HG02678 (cell line): ENCODE data around the gene RGS7BP.

ENCODE experiments used
- ATAC-seq: cut with Tn5 transposase; IDR thresholded peaks from one replicate; pipeline ENCODE4 v1.9.1; 2021; ENCODE audit warnings: mild to moderate bottlenecking, moderate library complexity; ENCODE audit not compliant: unreplicated experiment

Gene RGS7BP

GRCh38 chr5:64505769-64506566, at the start of gene RGS7BP:
Gene RGS7BP, plus strand, starts transcription at chr5:64506015. Its CDS starts 610 bp downstream, at chr5:64506625.
- no peak for ATAC-seq

GRCh38 chr5:64457846-64458245, 48.0 kb upstream of the RGS7BP start:
- no peak for ATAC-seq

GRCh38 chr5:64458948-64459347, 46.9 kb upstream of the RGS7BP start:
- no peak for ATAC-seq

- no peak for ATAC-seq
Observed at GRCh38 chr5:64462391-64462790, 43.4 kb upstream of the RGS7BP start.

- ATAC-seq: no peak
Observed at GRCh38 chr5:64486163-64486562, 19.7 kb upstream of the RGS7BP start.

- no peak for ATAC-seq
Observed at GRCh38 chr5:64487283-64487682, 18.5 kb upstream of the RGS7BP start.

GRCh38 chr5:64489857-64490256, 16.0 kb upstream of the RGS7BP start:
- ATAC-seq: no peak

- no peak for ATAC-seq
Observed at GRCh38 chr5:64497386-64497785, 8.4 kb upstream of the RGS7BP start.

GRCh38 chr5:64502196-64502595, 3.6 kb upstream of the RGS7BP start:
- no peak for ATAC-seq

GRCh38 chr5:64506567-64507263, 900 bp downstream of the RGS7BP start:
- no peak for ATAC-seq

- ATAC-seq: no peak
Observed at GRCh38 chr5:64507264-64507605, 1.4 kb downstream of the RGS7BP start.

- no peak for ATAC-seq
Observed at GRCh38 chr5:64509828-64510227, 4.0 kb downstream of the RGS7BP start.

- no peak for ATAC-seq
Observed at GRCh38 chr5:64513492-64513891, 7.7 kb downstream of the RGS7BP start.

- ATAC-seq: no peak
Observed at GRCh38 chr5:64514612-64515011, 8.8 kb downstream of the RGS7BP start.

- ATAC-seq: no peak
Observed at GRCh38 chr5:64516216-64516615, 10.4 kb downstream of the RGS7BP start.

- peak; percentile 69 for ATAC-seq
Observed at GRCh38 chr5:64518793-64519192, 13.0 kb downstream of the RGS7BP start.

- ATAC-seq: no peak
Observed at GRCh38 chr5:64519263-64519662, 13.4 kb downstream of the RGS7BP start.

GRCh38 chr5:64526734-64527439, 21.1 kb downstream of the RGS7BP start:
- no peak for ATAC-seq

GRCh38 chr5:64530076-64530475, 24.3 kb downstream of the RGS7BP start:
- no peak for ATAC-seq

- ATAC-seq: no peak
Observed at GRCh38 chr5:64532212-64532611, 26.4 kb downstream of the RGS7BP start.

- no peak for ATAC-seq
Observed at GRCh38 chr5:64532657-64533056, 26.8 kb downstream of the RGS7BP start.

- ATAC-seq: no peak
Observed at GRCh38 chr5:64534033-64534432, 28.2 kb downstream of the RGS7BP start.
